Stomach smooth muscle (tissue), 2 donors: ENCODE measurements around the gene LAPTM5.

ENCODE experiments used
- H3K27ac ChIP-seq: one replicate; pipeline ENCODE4 v1.7.0; 2013; ENCODE audit warnings: mild to moderate bottlenecking, low read length, inconsistent platforms
- H3K27me3 ChIP-seq, 2 donors: one replicate each; pipeline ENCODE4 v1.7.0; 2013; ENCODE audit warnings: low read length in 2 of 2; ENCODE audit not compliant: insufficient read depth in 2 of 2, control insufficient read depth in 1 of 2
- H3K36me3 ChIP-seq, 2 donors: one replicate each; pipeline ENCODE4 v1.7.0; 2013; ENCODE audit warnings: low read length in 2 of 2; ENCODE audit not compliant: control insufficient read depth in 2 of 2, insufficient read depth in 2 of 2
- H3K4me1 ChIP-seq: one replicate; pipeline ENCODE4 v1.7.0; 2013; ENCODE audit warnings: low read length; ENCODE audit not compliant: control insufficient read depth, insufficient read depth
- H3K4me3 ChIP-seq, 2 donors: one replicate each; pipeline ENCODE4 v1.7.0; 2013; ENCODE audit warnings: low read length in 2 of 2
- H3K9ac ChIP-seq, 2 donors: one replicate each; pipeline ENCODE4 v1.7.0; 2013; ENCODE audit warnings: low read length in 2 of 2, mild to moderate bottlenecking in 1 of 2
- H3K9me3 ChIP-seq, 2 donors: one replicate each; pipeline ENCODE4 v1.7.0; 2013; ENCODE audit warnings: low read length in 2 of 2; ENCODE audit not compliant: control insufficient read depth in 2 of 2
- donor health status: healthy.
- donor health status: Pancreatic carcinoma.

Gene LAPTM5

DNA sequence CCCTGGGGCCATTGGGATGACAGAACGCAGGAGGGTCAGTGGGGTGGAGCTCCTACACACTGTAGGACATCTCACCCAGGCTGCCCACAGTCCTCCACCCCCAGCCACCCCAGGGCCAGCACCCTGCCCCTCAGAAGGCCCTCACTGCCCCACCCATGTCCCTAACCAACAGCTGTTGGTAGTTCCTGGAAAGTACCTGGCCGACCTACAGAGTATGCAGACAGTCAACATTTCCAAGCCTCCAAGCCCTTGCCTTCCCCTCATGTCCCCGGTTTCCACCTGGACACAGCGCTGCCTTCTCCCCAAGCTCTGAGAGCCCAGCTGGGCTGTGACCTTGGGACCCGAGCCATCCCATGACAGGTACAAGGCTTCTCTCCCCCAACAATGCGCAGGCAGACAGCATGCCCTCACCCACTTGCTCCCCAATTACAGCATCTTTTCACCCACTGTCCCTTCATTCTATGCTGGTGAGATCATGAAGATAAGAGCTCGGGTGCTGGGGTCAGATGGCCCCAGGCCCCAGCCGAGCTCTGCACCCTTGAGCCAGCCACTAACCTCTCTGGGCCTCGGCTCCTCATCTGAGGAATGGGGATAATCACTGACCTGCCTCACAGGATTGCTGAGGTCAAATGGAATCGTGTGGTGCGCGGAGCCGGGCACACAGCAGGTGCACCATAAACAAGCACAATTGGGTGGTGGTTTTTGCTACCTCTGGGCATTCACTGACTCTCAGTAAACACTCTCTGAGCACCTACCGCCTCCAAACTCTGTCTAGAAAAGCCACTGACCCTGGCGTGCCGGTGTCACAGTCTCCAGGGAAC is 11.2 kb downstream of the LAPTM5 start:
- no peaks in the 10 kb centered on the region for H3K27me3 ChIP-seq
- no peaks in the 10 kb centered on the region for H3K4me1 ChIP-seq
- H3K27ac ChIP-seq: no peak overlapping the region
- no peaks in the 10 kb centered on the region for H3K36me3 ChIP-seq
- no peak overlapping the region for H3K9ac ChIP-seq
- H3K9me3 ChIP-seq: no peaks in the 10 kb centered on the region
- no peak overlapping the region for H3K4me3 ChIP-seq

DNA sequence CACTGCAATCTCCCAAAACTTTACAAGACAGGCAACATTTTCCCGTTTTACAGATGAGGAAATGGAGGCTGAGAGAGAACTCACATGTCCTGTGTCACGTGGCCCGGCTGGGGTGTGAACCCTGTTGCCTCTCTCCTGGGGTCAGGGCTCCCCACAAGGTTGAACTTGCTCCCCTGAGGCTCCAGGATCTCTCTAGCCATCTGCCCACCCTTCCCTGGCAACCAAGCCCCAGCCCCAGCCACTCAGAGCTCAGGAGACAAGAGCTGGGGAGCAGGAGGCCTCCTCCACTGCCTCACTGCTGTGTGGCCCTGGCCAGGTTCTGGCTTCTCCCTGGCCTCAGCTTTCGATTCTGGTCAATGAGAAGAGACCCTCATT is 11.8 kb downstream of the LAPTM5 start:
- no peaks in the 10 kb centered on the region for H3K36me3 ChIP-seq
- H3K9ac ChIP-seq: no peak overlapping the region
- no peak overlapping the region for H3K4me3 ChIP-seq
- no peaks in the 10 kb centered on the region for H3K9me3 ChIP-seq
- no peaks in the 10 kb centered on the region for H3K27me3 ChIP-seq
- no peak overlapping the region for H3K27ac ChIP-seq
- H3K4me1 ChIP-seq: no peaks in the 10 kb centered on the region

GRCh38 chr1:30745156-30745833 is 12.3 kb downstream of the LAPTM5 start:
- no peaks in the 10 kb centered on the region for H3K9me3 ChIP-seq
- H3K36me3 ChIP-seq: no peaks in the 10 kb centered on the region
- no peak overlapping the region for H3K27ac ChIP-seq
- H3K4me3 ChIP-seq: no peak overlapping the region
- H3K4me1 ChIP-seq: no peaks in the 10 kb centered on the region
- no peaks in the 10 kb centered on the region for H3K27me3 ChIP-seq
- H3K9ac ChIP-seq: no peak overlapping the region

GRCh38 chr1:30744060-30744756 is 13.4 kb downstream of the LAPTM5 start:
- Histone ChIP-seq H3K27me3 (no peaks in the 10 kb centered on the region), H3K27ac (no peak overlapping the region), H3K9ac (no peak overlapping the region), H3K36me3 (no peaks in the 10 kb centered on the region), H3K4me3 (no peak overlapping the region), H3K4me1 (no peaks in the 10 kb centered on the region), H3K9me3 (no peaks in the 10 kb centered on the region)

- H3K36me3 ChIP-seq: no peaks in the 10 kb centered on the region
- no peak overlapping the region for H3K27ac ChIP-seq
- H3K9me3 ChIP-seq: no peaks in the 10 kb centered on the region
- peaks cover 0 to 2% of the 10 kb centered on the region in 2 donors for H3K27me3 ChIP-seq
- no peaks in the 10 kb centered on the region for H3K4me1 ChIP-seq
- no peak overlapping the region for H3K4me3 ChIP-seq
- H3K9ac ChIP-seq: no peak overlapping the region
These were observed 14.0 kb downstream of the LAPTM5 start for GRCh38 chr1:30743584-30744059.

DNA sequence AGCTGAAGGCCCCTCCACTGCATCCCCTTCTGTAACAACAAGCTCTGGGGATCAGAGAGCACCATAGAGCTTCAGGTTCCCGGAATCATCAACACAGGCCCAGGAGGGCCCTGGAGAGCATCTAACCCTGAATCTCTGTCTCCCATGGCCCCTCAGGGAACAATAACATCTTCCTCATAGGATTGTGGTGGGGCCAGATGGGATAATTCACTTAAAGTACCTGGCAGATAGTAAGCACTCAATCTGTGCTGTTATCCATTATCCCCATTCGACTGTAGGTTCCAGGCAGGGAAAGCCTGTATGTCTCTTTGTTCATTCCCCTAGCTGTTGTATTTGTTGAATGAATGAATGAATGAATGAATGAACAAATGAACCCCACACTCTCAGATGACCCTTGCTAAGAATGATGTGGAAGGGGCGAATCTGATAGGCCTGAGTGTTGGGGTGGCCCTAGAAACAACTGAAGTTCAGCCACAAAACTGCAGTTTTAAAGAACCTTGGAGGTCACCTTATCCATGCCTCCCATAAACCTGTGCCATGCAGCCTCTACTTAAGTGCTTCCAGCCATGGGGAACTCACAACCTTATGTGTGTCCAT is 14.5 kb downstream of the LAPTM5 start:
- Histone ChIP-seq H3K4me1 (no peaks in the 10 kb centered on the region), H3K4me3 (no peak overlapping the region), H3K27me3 (peaks cover 0 to 3% of the 10 kb centered on the region in 2 donors), H3K36me3 (no peaks in the 10 kb centered on the region), H3K9me3 (peaks cover 0 to 4% of the 10 kb centered on the region in 2 donors), H3K27ac (no peak overlapping the region), H3K9ac (no peak overlapping the region)

- Histone ChIP-seq H3K9me3 (peaks cover 0 to 4% of the 10 kb centered on the region in 2 donors), H3K9ac (no peak overlapping the region), H3K4me1 (no peaks in the 10 kb centered on the region), H3K4me3 (no peak overlapping the region), H3K27ac (no peak overlapping the region), H3K27me3 (peaks cover 0 to 3% of the 10 kb centered on the region in 2 donors), H3K36me3 (no peaks in the 10 kb centered on the region)
These were observed 15.1 kb downstream of the LAPTM5 start for GRCh38 chr1:30742300-30742962.

DNA sequence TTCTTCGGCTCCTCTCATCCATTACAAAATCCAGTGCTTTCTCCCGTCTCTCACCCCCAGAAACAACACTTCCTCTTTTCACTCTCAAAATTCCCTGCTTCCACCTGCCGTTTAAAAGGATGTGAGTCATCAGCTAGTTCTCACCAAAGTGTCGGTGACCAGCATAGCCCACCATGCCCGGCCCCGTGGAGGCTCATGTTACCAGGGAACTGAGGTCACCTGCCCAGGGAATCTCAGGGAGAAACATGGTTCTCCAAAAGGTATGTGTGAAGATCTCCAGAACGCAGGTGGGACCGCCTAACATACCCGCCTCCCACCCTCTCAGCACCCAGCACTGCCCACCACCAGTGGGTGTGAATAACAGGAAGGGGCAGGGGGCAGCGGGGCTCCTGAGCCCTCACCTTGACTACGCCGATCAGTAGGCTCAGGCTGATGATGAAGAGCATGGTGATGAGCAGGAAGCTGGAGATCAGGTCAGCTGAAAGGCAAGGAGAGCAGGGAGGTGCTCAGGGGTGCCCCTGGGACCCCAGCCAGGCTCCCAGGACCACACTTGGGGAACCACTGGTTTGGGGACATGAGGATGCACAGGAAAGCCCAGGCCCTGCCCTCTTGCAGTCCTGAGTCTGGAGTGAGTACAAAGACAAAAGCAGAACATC is 16.2 kb downstream of the LAPTM5 start:
- Histone ChIP-seq H3K27ac (no peak overlapping the region), H3K36me3 (no peaks in the 10 kb centered on the region), H3K9ac (no peak overlapping the region), H3K4me3 (no peak overlapping the region), H3K4me1 (no peaks in the 10 kb centered on the region), H3K9me3 (peaks cover 0 to 4% of the 10 kb centered on the region in 2 donors), H3K27me3 (peaks cover 0 to 3% of the 10 kb centered on the region in 2 donors)

- H3K4me1 ChIP-seq: no peaks in the 10 kb centered on the region
- peaks cover 0 to 3% of the 10 kb centered on the region in 2 donors for H3K27me3 ChIP-seq
- H3K9ac ChIP-seq: no peak overlapping the region
- H3K36me3 ChIP-seq: no peaks in the 10 kb centered on the region
- H3K4me3 ChIP-seq: no peak overlapping the region
- peaks cover 0 to 4% of the 10 kb centered on the region in 2 donors for H3K9me3 ChIP-seq
- no peak overlapping the region for H3K27ac ChIP-seq
These were observed 17.0 kb downstream of the LAPTM5 start for GRCh38 chr1:30740251-30741238.
